GM19043 (cell line): ENCODE results near the gene PATJ.
A peak's percentile ranks its signal among the peaks of the same experiment; 100 is the strongest.
"Not testable (repeated sequence)": the region's sequence is repeated elsewhere in the genome, so short reads cannot be mapped to it uniquely, and the experiment has no call there.

Source experiments
- ATAC-seq: cut with Tn5 transposase; IDR thresholded peaks from one replicate; pipeline ENCODE4 v1.9.1; 2021; ENCODE audit warnings: low read depth; ENCODE audit not compliant: unreplicated experiment

PATJ gene

DNA sequence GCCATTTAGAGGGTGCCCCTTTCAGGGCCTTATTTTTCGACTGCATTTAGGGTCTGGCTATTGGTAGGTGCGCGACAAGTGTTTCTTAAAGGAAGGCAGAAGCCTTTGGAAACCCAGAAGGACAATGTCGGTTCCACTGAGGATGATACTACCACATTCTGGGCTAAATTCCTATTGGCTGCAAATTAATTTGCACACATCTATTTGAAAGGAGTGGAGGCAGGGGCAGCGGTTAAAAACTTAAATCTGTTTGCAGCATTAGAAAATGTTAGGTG is 1.1 kb downstream of the PATJ start:
- no peak for ATAC-seq

DNA sequence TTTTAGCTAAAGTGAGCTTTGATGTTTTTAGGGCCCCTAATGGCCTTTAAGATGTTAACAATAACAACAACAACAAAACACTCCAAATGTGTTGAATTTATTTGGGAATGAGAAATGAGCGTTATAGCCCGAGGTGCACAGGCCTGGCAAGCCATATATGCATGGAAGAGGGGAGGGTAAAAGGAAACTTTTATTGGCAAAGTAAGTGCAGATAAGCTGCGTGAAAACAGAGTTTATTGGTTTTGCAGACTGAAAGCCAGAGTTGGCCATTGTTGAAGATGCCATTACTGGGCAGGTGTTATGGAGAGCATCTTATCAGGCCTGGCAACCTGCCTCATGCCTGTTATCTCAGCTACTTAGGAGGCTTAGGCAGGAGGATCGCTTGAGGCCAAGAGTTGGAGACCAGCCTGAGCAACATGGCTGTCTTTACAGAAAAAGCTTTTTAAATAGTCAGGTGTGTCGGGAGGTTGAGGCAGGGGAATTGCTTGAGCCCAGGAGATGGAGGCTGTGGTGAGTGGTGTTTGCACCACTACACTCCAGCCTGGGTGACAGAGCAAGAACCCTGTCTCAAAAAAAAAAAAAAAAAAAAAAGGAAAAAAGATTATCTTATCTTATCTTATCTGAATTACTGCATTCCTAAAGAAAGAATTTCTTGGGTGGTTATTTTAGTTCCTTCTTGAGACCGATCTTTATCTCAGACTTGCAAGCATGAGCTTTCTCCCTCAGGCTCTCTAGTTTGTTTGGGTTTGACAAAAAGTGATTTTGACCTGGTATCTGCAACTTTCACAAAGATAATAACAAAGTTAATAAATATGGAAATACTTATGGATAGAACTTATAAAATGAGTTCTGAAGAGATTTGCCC is 1.7 kb downstream of the PATJ start:
- no peak for ATAC-seq

DNA sequence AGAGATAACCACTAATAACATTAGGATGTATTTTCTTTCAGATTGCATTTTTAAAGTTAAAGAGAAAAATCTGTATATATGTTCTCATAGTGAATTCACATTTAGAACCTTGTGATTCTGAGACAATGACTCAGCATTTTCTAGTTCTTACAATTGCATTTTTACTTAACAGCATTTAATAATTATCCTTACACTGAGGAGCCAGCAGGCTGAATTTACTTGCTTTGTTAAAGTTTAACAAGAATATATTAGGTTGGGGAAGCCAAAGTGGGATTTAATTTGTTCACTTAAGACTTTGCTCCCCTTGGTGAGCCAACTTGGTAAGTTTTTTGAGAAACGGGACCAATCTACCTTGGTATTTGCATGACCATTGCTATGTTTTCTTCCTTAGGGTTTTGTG is 4.5 kb downstream of the PATJ start:
- ATAC-seq: no peak

DNA sequence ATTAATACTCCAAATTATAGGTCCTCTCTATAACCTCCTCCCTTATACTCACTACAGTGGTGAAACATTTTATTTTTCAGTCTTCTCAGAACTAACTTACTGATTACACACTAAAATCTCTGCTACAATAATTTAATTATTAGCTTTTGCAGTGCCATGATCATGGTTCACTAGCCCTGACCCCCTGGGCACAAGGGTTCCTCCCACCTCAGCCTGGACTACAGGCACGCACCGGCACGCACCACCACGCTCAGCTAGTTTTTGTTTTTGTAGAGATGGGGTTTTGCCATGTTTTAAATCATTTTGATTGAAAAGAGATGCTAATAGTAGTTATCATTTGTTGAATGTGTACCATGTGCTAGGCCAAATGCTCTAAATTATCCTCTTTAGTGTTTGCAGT is 6.3 kb downstream of the PATJ start:
- ATAC-seq: no peak

DNA sequence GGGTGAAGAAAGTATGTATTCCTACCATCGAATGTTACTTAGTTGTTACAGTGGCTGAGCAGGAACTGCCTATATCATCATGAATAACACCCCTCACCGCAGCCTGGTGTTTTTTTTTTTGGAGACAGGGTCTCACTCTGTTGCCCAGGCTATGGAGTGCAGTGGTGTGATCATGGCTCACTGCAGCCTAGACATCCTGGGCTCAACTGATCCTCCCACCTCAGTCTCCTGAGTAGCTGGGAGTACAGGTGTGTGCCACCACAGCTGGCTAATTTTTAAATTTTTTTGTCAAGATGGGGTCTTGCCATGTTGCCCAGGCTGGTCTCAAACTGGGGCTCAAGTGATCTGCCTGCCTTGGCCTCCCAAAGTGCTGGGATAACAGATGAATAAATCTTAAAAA is 7.3 kb downstream of the PATJ start:
- ATAC-seq: no peak

DNA sequence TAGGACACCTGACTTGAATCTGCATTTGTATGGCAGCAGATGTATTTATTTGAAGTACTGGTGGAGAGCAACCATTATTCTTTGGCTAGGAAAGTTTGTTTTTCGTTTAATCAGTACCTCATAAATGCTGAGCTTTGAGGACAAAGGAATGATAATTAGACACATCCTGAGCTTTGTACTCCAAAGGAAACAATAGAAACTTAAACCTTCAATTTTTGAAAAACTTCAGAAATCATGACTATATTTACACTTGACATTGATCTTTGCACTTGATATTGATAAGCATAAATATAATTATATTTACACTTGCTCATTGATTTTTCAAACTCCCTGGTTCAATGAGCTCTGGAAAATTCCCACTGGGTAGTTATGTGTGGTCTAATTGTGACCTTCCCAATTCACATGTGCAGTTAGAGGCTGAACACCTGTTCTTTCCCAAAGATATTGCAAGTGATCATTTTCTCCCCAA is 10.7 kb downstream of the PATJ start:
- no peak for ATAC-seq

DNA sequence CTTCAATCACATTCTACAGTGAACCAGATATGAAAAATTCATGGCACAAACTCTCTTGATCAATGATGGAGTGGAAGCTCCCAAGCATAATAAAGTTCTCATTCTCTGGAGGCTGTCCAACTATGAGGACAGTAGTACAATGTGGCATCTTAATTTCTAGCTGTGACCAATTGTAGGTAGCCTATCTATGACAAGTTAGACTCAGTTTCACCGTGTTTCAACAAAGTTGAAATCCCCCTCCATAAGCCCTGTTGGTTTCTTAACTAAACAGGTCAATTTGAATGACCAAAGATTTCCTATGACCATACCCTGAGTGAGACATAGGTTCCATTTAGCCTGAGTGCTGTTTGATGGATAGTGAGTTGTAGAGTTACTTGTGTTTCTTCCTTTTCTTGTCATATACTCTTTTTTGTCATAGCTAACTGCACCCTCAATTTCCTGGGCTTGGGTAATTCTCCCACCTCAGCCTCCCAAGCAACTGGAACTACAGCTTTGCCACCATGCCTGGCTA is 11.8 kb downstream of the PATJ start:
- ATAC-seq: no peak

DNA sequence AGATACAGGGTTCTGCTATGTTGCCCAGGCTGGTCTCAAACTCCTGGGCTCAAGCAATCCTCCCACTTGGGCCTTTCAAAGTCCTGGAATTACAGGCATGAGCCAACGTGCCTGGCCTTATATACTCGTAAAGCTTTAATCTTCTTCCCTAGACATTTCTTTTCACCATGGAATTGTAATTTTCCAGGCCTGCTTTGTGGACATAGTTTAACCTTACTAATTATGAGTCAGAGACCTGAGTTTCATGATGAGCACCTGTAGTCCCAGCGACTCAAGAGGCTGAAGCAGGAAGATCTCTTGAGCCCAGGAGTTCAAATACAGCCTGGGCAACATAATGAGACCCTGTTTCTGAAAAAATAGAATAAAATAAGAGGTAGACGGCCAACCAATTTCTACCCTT is 12.3 kb downstream of the PATJ start:
- ATAC-seq: no peak

DNA sequence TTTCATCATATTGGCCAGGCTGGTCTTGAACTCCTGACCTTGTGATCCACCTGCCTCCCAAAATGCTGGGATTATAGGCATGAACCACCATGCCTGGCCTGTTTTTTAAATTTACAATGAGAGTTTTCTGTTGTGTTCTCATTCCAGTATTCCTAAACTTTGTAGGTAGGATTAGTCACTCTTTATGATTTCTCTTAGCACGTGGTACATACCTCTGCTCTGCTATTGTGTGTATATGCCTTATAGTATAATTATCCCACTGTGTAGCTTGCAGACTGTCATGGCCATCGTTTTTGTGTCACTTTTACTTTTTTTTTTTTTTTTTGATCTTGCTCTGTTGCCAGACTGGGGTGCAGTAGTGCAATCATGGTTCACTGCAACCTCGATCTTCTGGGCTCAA is 14.5 kb downstream of the PATJ start:
- ATAC-seq: no peak

DNA sequence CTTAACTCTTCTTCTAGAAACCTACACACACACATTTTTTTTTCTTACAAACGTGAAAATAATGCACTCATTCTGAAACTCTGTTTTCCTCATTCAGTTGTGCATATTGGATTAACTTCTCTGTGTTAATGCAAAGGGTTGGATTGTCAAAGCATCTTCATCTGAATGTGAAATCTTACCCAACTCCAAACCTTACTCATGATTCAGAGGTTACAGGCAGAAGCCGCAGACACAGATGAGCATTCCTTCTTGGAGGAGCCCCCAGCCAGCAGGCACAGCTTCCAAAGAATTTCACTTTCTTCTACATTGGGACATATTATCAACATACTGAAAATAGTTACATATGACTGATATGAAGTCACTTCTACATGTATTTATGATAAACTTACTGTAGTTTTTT is 15.7 kb downstream of the PATJ start:
- no peak for ATAC-seq

DNA sequence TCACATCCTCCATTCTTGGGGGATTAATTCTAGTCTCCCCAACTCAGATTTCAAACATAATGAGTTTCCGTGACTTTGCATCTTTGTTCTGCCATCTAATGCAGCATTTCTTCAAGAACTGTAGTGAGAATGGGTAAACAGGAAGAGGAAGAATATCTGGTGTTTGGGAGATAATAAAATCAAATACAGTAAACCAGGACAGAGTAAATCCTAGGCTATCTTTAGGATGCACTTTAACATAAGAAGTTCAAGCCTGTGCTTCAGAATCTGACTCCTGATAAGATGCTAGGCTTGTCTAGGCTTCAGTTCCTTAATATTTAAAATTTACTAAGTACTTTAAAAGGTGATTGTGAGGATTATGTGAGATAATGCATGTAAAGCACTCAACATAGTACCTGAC is 27.9 kb downstream of the PATJ start:
- ATAC-seq: no peak

DNA sequence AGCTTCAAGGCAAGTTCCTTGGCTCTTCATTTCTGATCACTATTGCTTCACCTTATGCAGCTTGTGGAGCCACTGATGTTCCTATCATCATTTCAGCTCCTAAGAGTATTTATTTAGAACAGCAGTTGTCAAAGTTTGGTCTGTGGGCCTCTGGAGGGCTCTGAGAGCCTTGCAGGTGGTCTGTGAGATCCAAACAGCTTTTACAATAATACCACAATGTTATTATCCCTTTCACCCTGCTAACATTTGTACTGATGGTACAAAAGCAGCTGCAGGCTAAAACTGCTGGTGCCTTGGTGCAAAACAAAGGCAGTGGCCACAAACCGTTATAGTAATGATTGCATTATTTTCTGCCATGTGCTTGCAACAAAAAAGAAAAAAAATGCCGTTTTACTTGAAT is 33.8 kb downstream of the PATJ start:
- no peak for ATAC-seq

DNA sequence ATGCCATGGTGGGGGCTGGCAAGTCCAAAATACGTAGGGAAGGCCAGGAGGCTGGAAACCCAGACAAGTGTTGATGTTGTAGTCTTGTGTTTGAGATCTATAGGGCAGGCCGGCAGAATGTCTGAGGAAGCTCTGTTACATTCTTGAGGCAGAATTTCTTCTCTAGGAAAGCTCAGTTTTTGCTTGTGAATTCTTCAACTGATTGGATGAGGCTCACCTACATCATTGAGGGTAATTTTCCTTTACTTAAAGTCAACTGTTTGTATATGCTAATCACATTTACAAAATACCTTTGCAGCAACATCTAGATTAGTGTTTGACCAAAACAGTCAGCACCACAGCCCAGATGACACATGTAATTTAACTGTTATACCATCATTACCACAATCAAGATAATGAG is 37.0 kb downstream of the PATJ start:
- no peak for ATAC-seq

DNA sequence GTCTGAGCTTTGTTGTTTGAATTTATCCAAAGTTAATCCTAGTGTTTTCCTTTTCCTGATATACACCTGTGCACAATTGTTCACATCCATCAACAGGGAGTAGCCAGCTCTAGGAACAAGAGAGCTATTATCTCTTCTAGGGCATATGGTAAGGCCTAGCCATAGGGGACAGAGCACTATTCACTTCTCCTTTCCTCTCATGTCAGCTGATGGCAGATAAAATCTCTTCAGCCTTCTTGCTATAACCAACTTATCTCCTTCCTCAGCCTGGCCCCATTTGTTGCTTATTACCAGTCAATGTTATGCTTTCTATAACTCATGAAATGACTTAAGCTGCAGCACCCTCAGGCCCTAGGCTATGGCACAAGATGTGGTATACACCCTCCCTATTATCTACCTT is 38.9 kb downstream of the PATJ start:
- ATAC-seq: no peak

DNA sequence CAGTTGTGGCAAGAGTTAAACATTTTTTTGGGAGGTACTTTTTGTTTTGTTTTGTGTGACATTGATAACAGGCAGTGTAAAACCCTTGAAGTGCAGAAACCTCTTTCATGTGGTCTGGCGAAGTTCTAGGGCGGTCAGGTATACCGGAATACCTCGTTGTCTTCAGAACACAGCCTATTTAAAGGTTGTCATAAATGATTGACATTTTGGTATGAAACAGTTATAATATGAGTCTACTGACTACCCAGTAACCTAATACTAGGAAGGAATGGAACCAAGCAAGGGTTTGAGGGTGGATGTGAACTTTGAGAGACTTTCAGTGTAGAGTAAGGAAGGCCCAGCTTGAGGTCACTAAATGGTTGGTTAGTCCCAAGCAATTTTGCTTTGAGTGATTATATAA is 40.5 kb downstream of the PATJ start:
- peak; percentile 95 for ATAC-seq

DNA sequence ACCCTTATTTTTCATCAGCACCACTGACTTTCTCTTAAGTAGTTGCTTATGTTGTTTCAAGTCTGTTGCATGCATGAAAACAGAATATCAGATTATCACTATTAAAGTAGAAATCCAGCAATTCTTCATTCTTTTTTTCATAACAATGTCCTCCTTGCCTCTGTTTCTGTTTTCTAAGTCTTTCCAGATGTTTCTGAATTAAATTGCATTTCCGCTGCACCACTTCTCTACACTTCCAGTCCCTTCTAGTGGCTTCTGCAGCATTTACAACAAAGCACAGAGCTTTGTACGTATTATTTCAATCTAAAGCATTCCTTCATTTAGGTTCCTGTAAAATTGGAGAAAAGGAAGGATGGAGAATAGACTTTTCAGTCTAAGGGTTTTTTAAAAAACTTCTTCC is 42.4 kb downstream of the PATJ start:
- no peak for ATAC-seq

DNA sequence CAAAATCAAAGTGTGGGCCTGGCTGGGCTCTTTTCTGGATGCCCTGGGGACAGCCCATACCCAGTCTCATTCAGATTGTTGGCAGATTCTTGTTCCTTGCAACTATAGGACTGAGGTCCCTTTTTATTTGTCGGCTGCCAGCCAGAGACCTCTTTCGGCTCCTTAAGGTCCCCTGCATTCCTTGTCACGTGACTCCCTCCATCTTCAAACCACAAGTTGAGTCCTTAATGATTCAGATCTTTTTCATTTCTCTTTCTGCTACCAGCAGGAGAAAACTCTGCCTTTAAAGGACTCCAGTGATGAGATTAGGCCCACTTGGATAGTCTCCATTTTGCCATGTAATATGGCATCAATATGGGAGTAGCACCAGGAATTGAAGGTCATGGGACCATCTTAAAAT is 48.6 kb downstream of the PATJ start:
- no peak for ATAC-seq

DNA sequence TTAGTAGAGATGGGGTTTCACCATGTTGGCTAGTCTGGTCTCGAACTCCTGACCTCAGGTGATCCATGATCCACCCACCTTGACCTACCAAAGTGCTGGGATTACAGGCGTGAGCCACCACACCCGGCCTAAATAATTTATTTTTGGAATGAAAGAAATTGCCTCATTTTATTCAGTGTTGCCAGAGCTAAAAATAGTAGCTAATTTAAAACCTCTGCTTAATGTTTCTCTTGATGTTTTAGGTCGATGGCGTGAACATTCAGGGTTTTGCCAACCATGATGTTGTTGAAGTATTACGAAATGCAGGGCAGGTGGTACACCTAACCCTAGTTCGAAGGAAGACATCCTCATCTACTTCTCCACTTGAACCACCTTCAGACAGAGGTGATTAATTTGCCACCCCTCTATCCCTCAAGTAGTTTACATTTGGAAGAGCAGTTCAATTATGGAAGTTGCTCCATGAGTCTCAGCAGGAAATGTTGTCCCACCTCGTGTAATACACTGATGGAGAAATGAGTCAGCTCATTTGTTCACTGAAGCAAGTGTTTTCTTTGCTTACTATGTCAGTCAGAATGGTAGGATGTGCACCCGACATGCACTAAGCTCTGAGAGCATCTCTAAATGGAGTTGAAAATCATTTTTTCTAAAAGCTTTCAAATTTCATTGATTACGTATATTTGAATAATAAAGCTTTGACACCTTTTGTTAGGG is 54.9 kb downstream of the PATJ start:
- ATAC-seq: no peak

DNA sequence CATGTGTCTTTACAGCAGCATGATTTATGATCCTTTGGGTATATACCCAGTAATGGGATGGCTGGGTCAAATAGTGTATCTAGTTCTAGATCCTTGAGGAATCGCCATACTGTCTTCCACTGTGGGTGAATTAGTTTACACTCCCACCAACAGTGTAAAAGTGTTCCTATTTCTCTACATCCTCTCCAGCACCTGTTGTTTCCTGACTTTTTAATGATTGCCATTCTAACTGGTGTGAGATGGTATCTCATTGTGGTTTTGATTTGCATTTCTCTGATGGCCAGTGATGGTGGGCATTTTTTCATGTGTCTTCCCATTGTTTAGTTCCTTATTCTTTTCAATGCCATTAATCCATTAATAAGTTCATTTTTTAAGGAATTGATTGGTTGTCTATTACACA is 58.8 kb downstream of the PATJ start:
- ATAC-seq: not testable (repeated sequence)

DNA sequence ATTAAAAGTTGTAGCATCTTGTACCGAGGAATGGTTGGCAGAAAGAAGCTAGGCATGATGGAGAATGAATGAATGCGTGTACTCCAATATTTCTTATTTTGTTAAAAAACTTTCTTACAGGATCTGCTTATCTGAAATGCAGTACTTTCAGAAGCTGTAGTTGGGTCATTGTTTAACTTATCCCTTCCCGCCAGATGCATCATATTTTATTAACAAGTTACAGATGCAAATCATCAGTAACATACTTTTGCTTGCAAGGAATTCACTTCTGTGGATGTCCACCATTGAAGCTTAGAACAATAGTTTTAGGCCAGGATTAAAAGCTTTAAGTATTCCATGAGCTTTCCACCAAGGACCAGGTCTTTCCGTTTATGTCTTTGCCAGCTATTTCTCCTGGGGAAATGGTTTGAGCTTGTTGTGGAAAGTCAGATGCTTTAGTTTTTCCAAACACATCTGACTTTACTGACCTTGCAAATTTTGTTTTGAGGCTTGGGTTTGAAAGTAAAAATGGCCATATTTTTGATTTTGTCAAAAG is 65.4 kb downstream of the PATJ start:
- ATAC-seq: no peak

DNA sequence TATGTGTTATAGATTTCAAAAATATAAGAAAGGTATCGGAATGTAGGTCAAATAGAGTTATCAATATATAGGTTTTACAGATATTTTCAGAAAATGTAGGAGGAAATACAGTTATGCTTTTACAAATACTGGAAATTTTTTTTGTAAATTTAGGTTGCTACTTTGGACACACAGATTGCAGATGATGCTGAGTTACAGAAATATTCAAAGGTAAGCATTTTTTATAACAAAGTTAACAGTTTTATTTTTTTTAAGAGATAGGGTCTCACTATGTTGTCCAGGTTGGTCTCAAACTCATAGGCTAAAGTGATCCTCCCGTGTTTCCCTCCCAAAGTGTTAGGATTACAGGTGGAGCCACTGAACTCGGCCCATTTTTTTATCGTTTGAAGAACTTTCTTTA is 66.0 kb downstream of the PATJ start:
- no peak for ATAC-seq

DNA sequence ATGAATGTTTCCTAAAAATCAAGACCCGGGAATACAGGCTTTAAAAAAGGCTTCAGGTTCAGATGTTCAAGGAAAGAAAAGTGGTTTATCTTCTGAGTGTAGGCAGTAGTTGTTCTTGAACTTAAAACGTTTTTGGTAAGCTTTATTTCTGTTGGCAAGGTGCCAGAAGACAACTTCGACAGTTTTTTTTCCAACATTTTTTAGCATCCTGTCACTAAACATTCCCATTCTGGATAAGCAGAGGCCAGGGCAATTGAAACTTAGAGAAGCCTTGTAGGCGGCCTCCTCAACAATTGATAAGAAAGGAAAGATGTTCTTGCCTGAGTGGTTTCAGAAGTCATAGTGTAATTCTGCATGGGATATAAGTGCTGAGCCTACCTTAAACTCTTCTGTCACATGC is 66.7 kb downstream of the PATJ start:
- ATAC-seq: no peak
